Small intestine (tissue), 4 donors: ENCODE data around the gene PLK1. TPM values are rescaled to one million over a fixed set of nuclear protein-coding genes. Genes with fewer than 3 reads are reported as not detected.

Experiments
- polyA plus RNA-seq, 4 donors: library from polyadenylated mRNA; stranded (reverse) in 3 of 4; unstranded in 1 of 4; fragments of 200-250 nt in 3 of 4; fragments of 120-200 nt in 1 of 4; gene quantifications; one replicate each; pipeline versions ENCODE4 v1.2.1 to v1.2.3, GENCODE V29; 2013
- donor health status: healthy with polysubstance abuse.
- donor health status: Bipolar disorder and iron deficiency.
- donor health status: healthy.

Gene PLK1
- polyA plus RNA-seq, 4 donors, result 1.9 to 48.2 (median 9.8) TPM

Other genes with a start within 250 kb of the PLK1 start
- gene COG7, start 225.7 kb upstream of the PLK1 start, polyA plus RNA-seq, result 10 to 100 TPM; 15.7 to 21.9 (median 17.3) TPM
- 100 to 1,000 TPM in 1 of 4 donors, 10 to 100 TPM in 1, 1 to 10 TPM in 2; 9.2 to 107 (median 11.1) TPM for gene GGA2, start 168.4 kb upstream of the PLK1 start, polyA plus RNA-seq
- 10 to 100 TPM in 2 of 4 donors, 1 to 10 TPM in 2; 2.4 to 26.2 (median 11.9) TPM for gene EARS2, start 121.5 kb upstream of the PLK1 start, polyA plus RNA-seq
- 10 to 100 TPM in 2 of 4 donors, 1 to 10 TPM in 2; 4.6 to 39.7 (median 10.8) TPM for gene UBFD1, start 121.2 kb upstream of the PLK1 start, polyA plus RNA-seq
- 100 to 1,000 TPM; 105 to 335 (median 268) TPM for gene NDUFAB1, start 82.6 kb upstream of the PLK1 start, polyA plus RNA-seq
- gene PALB2, start 37.6 kb upstream of the PLK1 start, polyA plus RNA-seq, result 10 to 100 TPM; 10.3 to 19.6 (median 14.0) TPM
- gene DCTN5, start 37.4 kb upstream of the PLK1 start, polyA plus RNA-seq, result 10 to 100 TPM; 12.2 to 55.8 (median 20.3) TPM
- 10 to 100 TPM in 2 of 4 donors, 1 to 10 TPM in 2; 5.4 to 38.8 (median 17.8) TPM for gene ERN2, start 34.3 kb downstream of the PLK1 start, polyA plus RNA-seq
- 100 to 1,000 TPM; 144 to 416 (median 298) TPM for gene CHP2, start 76.1 kb downstream of the PLK1 start, polyA plus RNA-seq
- 1 to 10 TPM; 2.3 to 5.1 (median 2.8) TPM for gene PRKCB, start 157.1 kb downstream of the PLK1 start, polyA plus RNA-seq